Lower leg skin (tissue), 4 donors: ENCODE measurements around the gene ZBTB7C. TPM values are rescaled to one million over a fixed set of nuclear protein-coding genes. Genes with fewer than 3 reads are reported as not detected.

Experiments
- DNase-seq, 2 donors: peaks; one replicate each; pipeline ENCODE4 v3.0.0-alpha.2; 2019; ENCODE audit warnings: low spot score in 2 of 2
- H3K4me3 ChIP-seq: fragments of 200-600 bp; sonication (generic); 2 replicates; pipeline ENCODE4 v1.5.1; 2017; ENCODE audit warnings: mild to moderate bottlenecking, low read depth; ENCODE audit not compliant: poor library complexity, severe bottlenecking
- CTCF ChIP-seq, 3 donors: fragments of 450-650 bp; IDR thresholded peaks; one replicate each; pipeline ENCODE4 v1.5.1; 2016; ENCODE audit warnings: antibody characterized with exemption in 3 of 3, mild to moderate bottlenecking in 3 of 3, moderate library complexity in 2 of 3
- POLR2A ChIP-seq, 2 donors: fragments of 450-650 bp; IDR thresholded peaks; one replicate each; pipeline ENCODE4 v1.6.1; 2016 to 2017; ENCODE audit warnings: antibody characterized with exemption in 2 of 2, mild to moderate bottlenecking in 1 of 2, moderate library complexity in 1 of 2
- WGBS, 2 donors: methylation state at CpG; one replicate each; pipeline ENCODE4 v1.1.5; 2018; 5-methylcytosine and 5-hydroxymethylcytosine counted together
- intact Hi-C: fragments of 100-400 bp; cut with DNase I; formaldehyde crosslinking; loops from one replicate; pipeline ENCODE4 v1.15.0; 2023; ENCODE audit warnings: low total_unique reads
- total RNA-seq, 4 donors: library from RNA; depleted of rRNA; stranded (reverse); fragments of >200 nt; gene quantifications; one replicate each; pipeline ENCODE4 v1.1.0, GENCODE V29; 2016

ZBTB7C gene
- total RNA-seq, 4 donors from 2014 or later, result 44.2 to 59.7 (median 50.7) TPM

GRCh38 chr18:48034651-48035555 is 374.3 kb downstream of the ZBTB7C start:
- WGBS, 2 donors, result 86 to 88% methylated on average over 16 of the region's 16 CpGs

GRCh38 chr18:48033790-48034650 is 375.2 kb downstream of the ZBTB7C start:
- 72 to 83% methylated on average over 8 to 9 of the region's 9 CpGs for WGBS, 2 donors
- TF ChIP-seq POLR2A (IDR thresholded peaks at IDR 0.05), result no peak
- TF ChIP-seq CTCF (IDR thresholded peaks at IDR 0.05), result no peak
- peak in 1 of 2 donors; percentile 72 for DNase-seq
- intact Hi-C loops, result loop anchor here (10.0 kb wide), 1 partner anchor 301 kb away; no protein-coding TSS in a partner anchor
- no peak overlapping the region for H3K4me3 ChIP-seq

More at GRCh38 chr18:48034651-48035555, 374.3 kb downstream of the ZBTB7C start:
- TF ChIP-seq POLR2A (IDR thresholded peaks at IDR 0.05), result no peak
- no peak for TF ChIP-seq CTCF (IDR thresholded peaks at IDR 0.05)
- intact Hi-C loops, result loop anchor here (10.0 kb wide), 1 partner anchor 300 kb away; no protein-coding TSS in a partner anchor
- DNase-seq, result peak in 1 of 2 donors; percentile 68
- no peak overlapping the region for H3K4me3 ChIP-seq

- peak in 1 of 2 donors; percentile 40 for DNase-seq
- 90 to 96% methylated on average over 3 of the region's 3 CpGs for WGBS, 2 donors
- H3K4me3 ChIP-seq, result no peak overlapping the region
- TF ChIP-seq CTCF (IDR thresholded peaks at IDR 0.05) (no peak), POLR2A (IDR thresholded peaks at IDR 0.05) (no peak)
- intact Hi-C loops, result loop anchor here (10.0 kb wide), 1 partner anchor 302 kb away; no protein-coding TSS in a partner anchor
Observed at GRCh38 chr18:48032876-48033789, 376.1 kb downstream of the ZBTB7C start.

GRCh38 chr18:48031641-48032040 is 377.5 kb downstream of the ZBTB7C start:
- H3K4me3 ChIP-seq, result no peak overlapping the region
- peak in 1 of 2 donors; percentile 79 for DNase-seq
- 72 to 78% methylated on average over 5 of the region's 5 CpGs for WGBS, 2 donors
- intact Hi-C loops, result loop anchor here (10.0 kb wide), 1 partner anchor 303 kb away; no protein-coding TSS in a partner anchor
- TF ChIP-seq CTCF (IDR thresholded peaks at IDR 0.05) (no peak), POLR2A (IDR thresholded peaks at IDR 0.05) (no peak)
